Measurements from ENCODE around the gene EN2. TPM values are rescaled to one million over a fixed set of nuclear protein-coding genes. Genes with fewer than 3 reads are reported as not detected.

EN2 gene
- total RNA-seq, 4 donors from 2014 or later = 0.06 TPM; not detected in 3

- H3K4me1 ChIP-seq = peaks cover 25 to 36% (median 33%) of the 10 kb centered on the region in 4 donors
- DNase-seq (ENCODE audit: extremely low spot score) = no peak
- H3K27ac ChIP-seq (replicated peaks in 1 of 4) = no peak overlapping the region
- H3K27me3 ChIP-seq = peaks cover 6 to 100% (median 92%) of the 10 kb centered on the region in 4 donors
- TF ChIP-seq POLR2A (IDR thresholded peaks at IDR 0.05; ENCODE audit: low read depth) = no peak
- no peak for TF ChIP-seq EP300 (IDR thresholded peaks at IDR 0.05)
- no peak for TF ChIP-seq CTCF (IDR thresholded peaks at IDR 0.05)
- no peak for TF ChIP-seq POLR2AphosphoS5 (IDR thresholded peaks at IDR 0.05)
- WGBS = 8% methylated on average over 33 of the region's 33 CpGs
- H3K9me3 ChIP-seq = no peaks in the 10 kb centered on the region
- no peak overlapping the region for H3K4me3 ChIP-seq
- no peaks in the 10 kb centered on the region for H3K36me3 ChIP-seq
- intact Hi-C loops (cut with DNase I) = no loop called here
Observed at GRCh38 chr7:155464948-155465739, 7.2 kb downstream of the EN2 start.

- DNase-seq (ENCODE audit: extremely low spot score) = no peak
- H3K4me1 ChIP-seq = peaks cover 25 to 36% (median 32%) of the 10 kb centered on the region in 4 donors
- H3K27me3 ChIP-seq = peaks cover 6 to 100% (median 92%) of the 10 kb centered on the region in 4 donors
- TF ChIP-seq EP300 (IDR thresholded peaks at IDR 0.05) (no peak), CTCF (IDR thresholded peaks at IDR 0.05) (no peak), POLR2AphosphoS5 (IDR thresholded peaks at IDR 0.05) (no peak), POLR2A (IDR thresholded peaks at IDR 0.05; ENCODE audit: low read depth) (no peak)
- H3K36me3 ChIP-seq = no peaks in the 10 kb centered on the region
- 15% methylated on average over 9 of the region's 9 CpGs for WGBS
- H3K27ac ChIP-seq (replicated peaks in 1 of 4) = no peak overlapping the region
- no peaks in the 10 kb centered on the region for H3K9me3 ChIP-seq
- intact Hi-C loops (cut with DNase I) = no loop called here
- no peak overlapping the region for H3K4me3 ChIP-seq
Observed at GRCh38 chr7:155465761-155466141, 7.8 kb downstream of the EN2 start.

GRCh38 chr7:155466142-155466813 is 8.3 kb downstream of the EN2 start:
- Histone ChIP-seq H3K27ac (replicated peaks in 1 of 4) (no peak overlapping the region), H3K4me1 (peaks cover 25 to 36% (median 32%) of the 10 kb centered on the region in 4 donors), H3K4me3 (peak overlapping the region in 1 of 4 donors; percentile 12), H3K36me3 (no peaks in the 10 kb centered on the region), H3K27me3 (peaks cover 6 to 100% (median 92%) of the 10 kb centered on the region in 4 donors), H3K9me3 (no peaks in the 10 kb centered on the region)
- 7% methylated on average over 33 of the region's 42 CpGs for WGBS
- TF ChIP-seq CTCF (IDR thresholded peaks at IDR 0.05) = no peak
- no peak for TF ChIP-seq POLR2A (IDR thresholded peaks at IDR 0.05; ENCODE audit: low read depth)
- TF ChIP-seq POLR2AphosphoS5 (IDR thresholded peaks at IDR 0.05) = no peak
- TF ChIP-seq EP300 (IDR thresholded peaks at IDR 0.05) = no peak
- DNase-seq (ENCODE audit: extremely low spot score) = no peak
- intact Hi-C loops (cut with DNase I) = no loop called here

DNA sequence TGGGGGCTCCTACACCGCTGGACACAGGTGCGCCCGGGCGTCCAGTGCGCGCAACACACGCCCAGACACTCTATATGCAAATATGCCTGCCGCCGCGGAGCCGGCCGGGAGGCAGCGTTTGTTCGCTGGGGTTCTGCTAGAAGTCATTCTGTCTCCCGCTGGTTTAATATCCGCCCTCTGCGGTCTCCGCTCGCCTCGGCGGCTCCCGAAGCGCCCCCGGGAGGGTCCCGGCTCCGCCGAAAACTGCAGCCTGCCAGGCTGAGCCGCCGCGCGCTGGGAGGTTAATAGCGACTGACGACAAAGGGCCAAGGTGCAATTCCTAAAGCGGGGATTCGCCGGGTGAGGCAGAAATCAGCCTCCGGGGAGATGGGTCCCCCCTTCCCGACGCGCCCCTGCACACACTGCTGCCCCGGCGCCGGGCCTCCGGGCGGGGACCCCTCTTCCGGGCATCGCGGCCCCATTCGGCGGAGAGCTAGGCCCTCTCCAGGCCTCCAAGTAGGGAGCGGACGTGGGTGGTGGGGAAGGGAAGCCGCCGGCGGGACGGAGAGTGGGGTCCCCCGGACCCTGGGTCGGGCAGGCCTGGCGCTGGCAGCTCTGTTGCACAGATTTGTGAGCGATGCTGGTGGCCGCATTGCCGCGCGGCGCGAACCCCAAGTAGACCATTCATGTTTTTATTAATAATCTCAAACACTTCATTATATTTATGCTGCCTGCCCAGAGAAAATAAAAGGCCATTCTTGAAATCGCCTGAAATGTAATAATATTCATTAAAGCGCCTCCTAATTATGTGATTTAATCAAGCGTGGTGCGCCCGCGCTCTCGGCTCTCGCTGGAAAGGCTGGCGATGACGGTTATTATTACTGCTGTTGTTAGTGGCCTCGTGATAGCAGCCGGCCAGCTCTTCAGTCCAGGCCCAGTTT is 9.1 kb downstream of the EN2 start:
- Histone ChIP-seq H3K27me3 (peaks cover 6 to 100% (median 92%) of the 10 kb centered on the region in 4 donors), H3K9me3 (no peaks in the 10 kb centered on the region), H3K36me3 (no peaks in the 10 kb centered on the region), H3K4me3 (peak overlapping the region in 3 of 4 donors; percentile 11 to 15 (median 12)), H3K4me1 (peaks cover 25 to 36% (median 32%) of the 10 kb centered on the region in 4 donors), H3K27ac (replicated peaks in 1 of 4) (no peak overlapping the region)
- WGBS = 7% methylated on average over 30 of the region's 78 CpGs
- intact Hi-C loops (cut with DNase I) = no loop called here
- DNase-seq (ENCODE audit: extremely low spot score) = no peak
- TF ChIP-seq POLR2AphosphoS5 (IDR thresholded peaks at IDR 0.05) = no peak
- TF ChIP-seq POLR2A (IDR thresholded peaks at IDR 0.05; ENCODE audit: low read depth) = no peak
- no peak for TF ChIP-seq EP300 (IDR thresholded peaks at IDR 0.05)
- no peak for TF ChIP-seq CTCF (IDR thresholded peaks at IDR 0.05)
